Measurements from ENCODE around the gene MIPOL1.
"Not testable (repeated sequence)": the region's sequence is repeated elsewhere in the genome, so short reads cannot be mapped to it uniquely, and the experiment has no call there.

The MIPOL1 gene

DNA sequence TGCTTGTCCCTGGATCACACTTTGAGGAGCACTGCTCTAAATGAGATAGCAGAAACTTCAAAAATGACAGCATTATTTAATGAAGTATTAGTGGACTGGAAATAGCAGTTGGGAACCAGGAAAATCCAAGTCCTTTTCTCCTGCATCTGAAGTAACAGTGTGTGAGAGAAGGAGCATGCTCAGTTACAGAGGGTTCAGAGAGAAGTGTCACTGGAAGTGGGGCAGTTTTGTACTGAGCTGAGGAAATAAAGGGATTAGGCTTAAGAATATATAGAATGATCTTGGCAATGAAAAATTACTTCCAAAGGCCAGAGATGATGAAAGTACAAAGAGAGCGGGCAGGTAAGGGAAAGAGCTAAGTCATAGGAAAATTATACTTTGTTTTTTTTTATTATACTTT is 130.9 kb downstream of the MIPOL1 start:
- DNase-seq (ENCODE audit: insufficient read length), result no peak

GRCh38 chr14:37329189-37330001 is 131.7 kb downstream of the MIPOL1 start:
- TF ChIP-seq POLR2A (IDR thresholded peaks at IDR 0.05; ENCODE audit: low read depth, low read length), result no peak
- no peak for TF ChIP-seq TAF1 (IDR thresholded peaks at IDR 0.05; ENCODE audit: borderline replicate concordance, low read depth, low read length)
- no peak for TF ChIP-seq POLR2AphosphoS5 (IDR thresholded peaks at IDR 0.05; ENCODE audit: low read depth, low read length)
- DNase-seq (ENCODE audit: insufficient read length) (no peak), FAIRE-seq (no peak)

More for the DNA sequence above, 130.9 kb downstream of the MIPOL1 start:
- TF ChIP-seq POLR2AphosphoS5 (IDR thresholded peaks at IDR 0.05; ENCODE audit: low read depth, low read length), result no peak
- TF ChIP-seq POLR2A (IDR thresholded peaks at IDR 0.05; ENCODE audit: low read depth, low read length), result no peak
- no peak for TF ChIP-seq TAF1 (IDR thresholded peaks at IDR 0.05; ENCODE audit: borderline replicate concordance, low read depth, low read length)
- FAIRE-seq, result no peak

DNA sequence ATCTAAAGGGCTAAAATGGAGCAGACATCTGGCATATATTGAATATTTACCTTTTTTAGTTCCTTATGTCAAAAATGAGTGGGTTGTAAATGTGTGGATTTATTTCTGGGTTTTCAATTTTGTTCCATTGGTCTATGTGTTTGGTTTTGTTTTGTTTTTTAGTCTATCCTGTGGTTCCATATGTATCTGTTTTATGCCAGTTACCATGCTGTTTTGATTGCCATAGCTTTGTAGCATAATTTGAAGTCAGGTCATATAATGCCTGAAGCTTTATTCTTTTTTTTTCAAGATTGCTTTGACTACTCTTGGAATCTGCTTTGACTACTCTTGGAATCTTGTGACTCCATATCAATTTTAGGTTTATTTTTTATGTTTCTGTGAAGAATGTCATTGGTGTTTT is 133.2 kb downstream of the MIPOL1 start:
- FAIRE-seq (no peak), DNase-seq (ENCODE audit: insufficient read length) (no peak)
- TF ChIP-seq TAF1 (IDR thresholded peaks at IDR 0.05; ENCODE audit: borderline replicate concordance, low read depth, low read length), result no peak
- TF ChIP-seq POLR2A (IDR thresholded peaks at IDR 0.05; ENCODE audit: low read depth, low read length), result no peak
- TF ChIP-seq POLR2AphosphoS5 (IDR thresholded peaks at IDR 0.05; ENCODE audit: low read depth, low read length), result no peak

DNA sequence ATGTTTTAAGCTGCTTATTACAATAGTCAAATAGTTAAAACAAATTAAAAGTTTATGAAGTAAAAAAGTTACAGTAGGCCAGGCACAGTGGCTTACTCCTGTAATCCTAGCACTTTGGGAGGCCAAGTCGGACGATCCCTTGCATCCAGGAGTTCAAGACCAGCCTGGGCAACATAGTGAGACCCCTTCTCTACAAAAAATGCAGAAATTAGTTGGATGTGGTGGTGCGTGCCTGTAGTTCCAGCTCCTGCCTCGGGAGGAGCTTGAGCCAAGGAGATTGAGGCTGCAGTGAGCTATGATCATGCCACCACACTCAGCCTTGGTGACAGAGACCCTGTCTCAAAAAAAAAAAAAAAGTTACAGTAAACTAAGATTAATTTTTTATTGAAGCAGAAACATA is 142.6 kb downstream of the MIPOL1 start:
- FAIRE-seq (no peak), DNase-seq (ENCODE audit: insufficient read length) (no peak)
- TF ChIP-seq POLR2AphosphoS5 (IDR thresholded peaks at IDR 0.05; ENCODE audit: low read depth, low read length) (no peak), TAF1 (IDR thresholded peaks at IDR 0.05; ENCODE audit: borderline replicate concordance, low read depth, low read length) (no peak), POLR2A (IDR thresholded peaks at IDR 0.05; ENCODE audit: low read depth, low read length) (no peak)

GRCh38 chr14:37343307-37344094 is 145.8 kb downstream of the MIPOL1 start:
- no peak for TF ChIP-seq POLR2AphosphoS5 (IDR thresholded peaks at IDR 0.05; ENCODE audit: low read depth, low read length)
- TF ChIP-seq TAF1 (IDR thresholded peaks at IDR 0.05; ENCODE audit: borderline replicate concordance, low read depth, low read length), result no peak
- TF ChIP-seq POLR2A (IDR thresholded peaks at IDR 0.05; ENCODE audit: low read depth, low read length), result no peak
- FAIRE-seq (no peak), DNase-seq (ENCODE audit: insufficient read length) (no peak)

GRCh38 chr14:37363661-37364060 is 165.9 kb downstream of the MIPOL1 start:
- no peak for TF ChIP-seq TAF1 (IDR thresholded peaks at IDR 0.05; ENCODE audit: borderline replicate concordance, low read depth, low read length)
- TF ChIP-seq POLR2AphosphoS5 (IDR thresholded peaks at IDR 0.05; ENCODE audit: low read depth, low read length), result no peak
- no peak for TF ChIP-seq POLR2A (IDR thresholded peaks at IDR 0.05; ENCODE audit: low read depth, low read length)
- DNase-seq (ENCODE audit: insufficient read length) (no peak), FAIRE-seq (no peak)

DNA sequence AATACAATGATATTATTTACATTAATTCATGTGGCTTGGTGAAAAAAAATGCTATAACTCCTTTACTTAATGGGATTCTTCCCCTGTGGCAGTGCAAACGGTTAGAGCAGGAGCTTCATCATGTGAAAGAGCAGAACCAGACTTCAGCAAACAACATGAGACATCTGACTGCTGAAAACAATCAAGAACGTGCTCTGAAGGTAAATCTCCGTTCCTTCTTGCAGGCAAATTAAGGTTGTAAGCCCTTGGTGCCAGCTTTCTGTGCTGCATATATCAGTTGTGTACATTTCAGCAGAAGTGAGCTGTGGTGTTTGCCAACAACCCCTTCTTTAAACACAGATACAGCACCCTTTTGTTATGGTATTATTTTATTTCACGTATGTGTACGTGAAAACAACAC is 171.7 kb downstream of the MIPOL1 start:
- no peak for TF ChIP-seq TAF1 (IDR thresholded peaks at IDR 0.05; ENCODE audit: borderline replicate concordance, low read depth, low read length)
- TF ChIP-seq POLR2A (IDR thresholded peaks at IDR 0.05; ENCODE audit: low read depth, low read length), result no peak
- no peak for TF ChIP-seq POLR2AphosphoS5 (IDR thresholded peaks at IDR 0.05; ENCODE audit: low read depth, low read length)
- FAIRE-seq (no peak), DNase-seq (ENCODE audit: insufficient read length) (no peak)

DNA sequence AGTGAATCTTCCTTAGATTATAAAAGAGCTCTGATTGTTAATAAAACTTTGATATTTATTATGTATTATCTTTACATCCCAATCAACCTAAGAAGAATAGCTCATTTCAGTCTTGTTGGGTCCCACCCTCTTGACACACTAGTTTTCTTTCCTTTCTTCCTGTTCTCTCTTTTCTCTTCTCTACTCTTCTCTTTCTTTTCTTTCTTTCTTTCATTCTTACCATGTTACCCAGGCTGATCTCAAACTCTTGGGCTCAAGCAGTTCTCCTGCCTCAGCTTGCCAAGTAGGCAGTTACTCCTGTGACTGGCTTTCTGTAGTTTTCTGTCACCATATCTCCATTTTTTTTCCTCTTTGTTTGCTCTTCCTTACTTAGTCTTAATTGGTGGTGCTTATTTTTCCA is 177.8 kb downstream of the MIPOL1 start:
- TF ChIP-seq TAF1 (IDR thresholded peaks at IDR 0.05; ENCODE audit: borderline replicate concordance, low read depth, low read length) (no peak), POLR2AphosphoS5 (IDR thresholded peaks at IDR 0.05; ENCODE audit: low read depth, low read length) (no peak), POLR2A (IDR thresholded peaks at IDR 0.05; ENCODE audit: low read depth, low read length) (no peak)
- no peak for FAIRE-seq
- DNase-seq (ENCODE audit: insufficient read length), result no peak

DNA sequence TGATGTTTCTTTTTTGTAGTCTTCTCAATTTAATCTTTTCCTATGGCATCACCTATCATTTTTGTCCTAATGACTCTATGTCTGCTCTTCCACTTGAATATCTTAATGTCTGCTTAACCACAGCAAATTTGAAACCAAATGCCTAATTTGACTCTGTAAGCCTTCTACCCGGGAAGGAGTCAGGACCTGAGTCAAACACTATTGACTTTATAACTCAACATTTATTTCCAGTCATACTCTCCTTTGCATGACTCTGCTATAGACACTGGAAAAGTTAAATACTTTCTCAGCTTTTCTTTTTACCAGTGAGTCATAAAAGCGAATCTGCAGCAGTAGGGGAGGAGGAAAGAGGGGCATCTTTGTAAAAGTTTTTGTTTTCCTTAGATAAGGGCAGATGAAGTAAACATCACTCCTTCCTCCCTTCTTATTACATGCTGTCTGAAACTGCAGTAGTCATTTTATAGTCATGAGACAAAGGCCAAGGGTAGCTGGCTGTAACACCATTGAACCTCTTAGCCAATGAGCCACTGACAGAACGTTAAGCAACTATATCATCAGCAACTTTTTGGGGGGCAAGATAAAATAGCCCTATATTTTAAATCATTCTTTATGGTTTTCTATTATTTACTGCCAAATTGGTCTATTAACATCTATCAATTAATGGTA is 179.3 kb downstream of the MIPOL1 start:
- DNase-seq (ENCODE audit: insufficient read length) (no peak), FAIRE-seq (no peak)
- TF ChIP-seq POLR2A (IDR thresholded peaks at IDR 0.05; ENCODE audit: low read depth, low read length) (no peak), POLR2AphosphoS5 (IDR thresholded peaks at IDR 0.05; ENCODE audit: low read depth, low read length) (no peak), TAF1 (IDR thresholded peaks at IDR 0.05; ENCODE audit: borderline replicate concordance, low read depth, low read length) (no peak)

GRCh38 chr14:37384870-37385596 is 187.3 kb downstream of the MIPOL1 start:
- no peak for FAIRE-seq
- TF ChIP-seq TAF1 (IDR thresholded peaks at IDR 0.05; ENCODE audit: borderline replicate concordance, low read depth, low read length) (no peak), POLR2A (IDR thresholded peaks at IDR 0.05; ENCODE audit: low read depth, low read length) (no peak), POLR2AphosphoS5 (IDR thresholded peaks at IDR 0.05; ENCODE audit: low read depth, low read length) (no peak)
- DNase-seq (ENCODE audit: insufficient read length), result no peak

GRCh38 chr14:37397157-37397940 is 199.6 kb downstream of the MIPOL1 start:
- not testable (repeated sequence) for FAIRE-seq

More at GRCh38 chr14:37397157-37397940, 199.6 kb downstream of the MIPOL1 start:
- DNase-seq (ENCODE audit: insufficient read length), result not testable (repeated sequence)
